ENCODE measurements around the gene DDIT3.

DDIT3 gene

GRCh38 chr12:57470970-57471656, 49.2 kb downstream of the DDIT3 start:
- no peak overlapping the region for H3K4me3 Mint-ChIP-seq
- peaks cover 80% of the 10 kb centered on the region for H3K36me3 Mint-ChIP-seq (ENCODE audit: low read depth)
- H3K9me3 Mint-ChIP-seq = no peaks in the 10 kb centered on the region
- H3K4me1 Mint-ChIP-seq (ENCODE audit: low read depth) = peaks cover 39% of the 10 kb centered on the region
- peak overlapping the region; percentile 75 for H3K27ac Mint-ChIP-seq
- no peak for DNase-seq
- no peaks in the 10 kb centered on the region for H3K27me3 Mint-ChIP-seq

GRCh38 chr12:57470286-57470969, 49.9 kb downstream of the DDIT3 start:
- no peak overlapping the region for H3K27ac Mint-ChIP-seq
- no peak for DNase-seq
- H3K9me3 Mint-ChIP-seq = no peaks in the 10 kb centered on the region
- no peak overlapping the region for H3K4me3 Mint-ChIP-seq
- H3K4me1 Mint-ChIP-seq (ENCODE audit: low read depth) = peaks cover 34% of the 10 kb centered on the region
- no peaks in the 10 kb centered on the region for H3K27me3 Mint-ChIP-seq
- peaks cover 73% of the 10 kb centered on the region for H3K36me3 Mint-ChIP-seq (ENCODE audit: low read depth)

GRCh38 chr12:57469296-57470164, 50.8 kb downstream of the DDIT3 start:
- Mint-ChIP-seq H3K4me3 (no peak overlapping the region), H3K27ac (no peak overlapping the region), H3K4me1 (ENCODE audit: low read depth) (peaks cover 31% of the 10 kb centered on the region), H3K36me3 (ENCODE audit: low read depth) (peaks cover 67% of the 10 kb centered on the region), H3K27me3 (no peaks in the 10 kb centered on the region), H3K9me3 (no peaks in the 10 kb centered on the region)
- no peak for DNase-seq

GRCh38 chr12:57467915-57468314, 52.4 kb downstream of the DDIT3 start:
- no peak for DNase-seq
- Mint-ChIP-seq H3K36me3 (ENCODE audit: low read depth) (peaks cover 54% of the 10 kb centered on the region), H3K4me1 (ENCODE audit: low read depth) (peaks cover 30% of the 10 kb centered on the region), H3K9me3 (no peaks in the 10 kb centered on the region), H3K27ac (peak overlapping the region; percentile 38), H3K27me3 (no peaks in the 10 kb centered on the region), H3K4me3 (no peak overlapping the region)

GRCh38 chr12:57467212-57467874, 53.0 kb downstream of the DDIT3 start:
- no peak for DNase-seq
- Mint-ChIP-seq H3K4me3 (no peak overlapping the region), H3K4me1 (ENCODE audit: low read depth) (peaks cover 31% of the 10 kb centered on the region), H3K27ac (no peak overlapping the region), H3K36me3 (ENCODE audit: low read depth) (peaks cover 50% of the 10 kb centered on the region), H3K9me3 (no peaks in the 10 kb centered on the region), H3K27me3 (no peaks in the 10 kb centered on the region)

Data from activated T-cell treated with anti-CD3 and anti-CD28 coated beads, Interleukin-2, amount 50 U/mL, for 24 hours (primary cell).